Measurements from ENCODE around the gene ANKRD11. TPM values are rescaled to one million over a fixed set of nuclear protein-coding genes. Genes with fewer than 3 reads are reported as not detected.
"Not testable (repeated sequence)": the region's sequence is repeated elsewhere in the genome, so short reads cannot be mapped to it uniquely, and the experiment has no call there.

The ANKRD11 gene
- total and polyA plus RNA-seq, 2 donors, result 51.2 to 73.3 TPM

GRCh38 chr16:89244754-89245153 is 245.6 kb downstream of the ANKRD11 start:
- WGBS, result 69% methylated on average over 12 of the region's 12 CpGs
- DNase-seq (ENCODE audit: extremely low spot score), result no peak
- Histone ChIP-seq H3K4me3 (ENCODE audit: low read depth, low read length) (no peak overlapping the region), H3K27ac (ENCODE audit: low read depth) (no peak overlapping the region), H3K4me1 (ENCODE audit: insufficient read depth) (peaks cover 3% of the 10 kb centered on the region), H3K36me3 (ENCODE audit: insufficient read depth) (no peaks in the 10 kb centered on the region)

- DNase-seq (ENCODE audit: extremely low spot score); H3K27ac ChIP-seq (ENCODE audit: low read depth); H3K4me1 ChIP-seq (ENCODE audit: insufficient read depth); H3K4me3 ChIP-seq (ENCODE audit: low read depth, low read length); H3K36me3 ChIP-seq (ENCODE audit: insufficient read depth): not testable (repeated sequence)
- 76% methylated on average over 13 of the region's 13 CpGs for WGBS
Measured at GRCh38 chr16:89244264-89244663, 246.1 kb downstream of the ANKRD11 start.

GRCh38 chr16:89243664-89244063 is 246.7 kb downstream of the ANKRD11 start:
- Histone ChIP-seq H3K27ac (ENCODE audit: low read depth) (no peak overlapping the region), H3K4me1 (ENCODE audit: insufficient read depth) (peaks cover 3% of the 10 kb centered on the region), H3K36me3 (ENCODE audit: insufficient read depth) (no peaks in the 10 kb centered on the region), H3K4me3 (ENCODE audit: low read depth, low read length) (no peak overlapping the region)
- no peak for DNase-seq (ENCODE audit: extremely low spot score)
- 78% methylated on average over 5 of the region's 5 CpGs for WGBS

GRCh38 chr16:89242795-89243200 is 247.6 kb downstream of the ANKRD11 start:
- H3K4me1 ChIP-seq (ENCODE audit: insufficient read depth), result peaks cover 3% of the 10 kb centered on the region
- H3K27ac ChIP-seq (ENCODE audit: low read depth), result no peak overlapping the region
- DNase-seq (ENCODE audit: extremely low spot score), result no peak
- 54% methylated on average over 12 of the region's 12 CpGs for WGBS
- H3K4me3 ChIP-seq (ENCODE audit: low read depth, low read length), result no peak overlapping the region
- H3K36me3 ChIP-seq (ENCODE audit: insufficient read depth), result no peaks in the 10 kb centered on the region

- no peaks in the 10 kb centered on the region for H3K4me1 ChIP-seq (ENCODE audit: insufficient read depth)
- 5% methylated on average over 37 of the region's 39 CpGs for WGBS
- peak overlapping the region; percentile 89 for H3K27ac ChIP-seq (ENCODE audit: low read depth)
- no peak for DNase-seq (ENCODE audit: extremely low spot score)
- peak overlapping the region; percentile 39 for H3K4me3 ChIP-seq (ENCODE audit: low read depth, low read length)
- no peaks in the 10 kb centered on the region for H3K36me3 ChIP-seq (ENCODE audit: insufficient read depth)
Measured at GRCh38 chr16:89241187-89242007, 249.0 kb downstream of the ANKRD11 start.

GRCh38 chr16:89237733-89238132 is 252.6 kb downstream of the ANKRD11 start:
- 85% methylated on average over 3 of the region's 3 CpGs for WGBS
- H3K4me3 ChIP-seq (ENCODE audit: low read depth, low read length), result no peak overlapping the region
- no peak for DNase-seq (ENCODE audit: extremely low spot score)

GRCh38 chr16:89233678-89234490 is 256.5 kb downstream of the ANKRD11 start:
- 96% methylated on average over 16 of the region's 16 CpGs for WGBS
- Histone ChIP-seq H3K4me3 (ENCODE audit: low read depth, low read length) (no peak overlapping the region), H3K4me1 (ENCODE audit: insufficient read depth) (no peaks in the 10 kb centered on the region), H3K27ac (ENCODE audit: low read depth) (no peak overlapping the region), H3K36me3 (ENCODE audit: insufficient read depth) (peaks cover 2% of the 10 kb centered on the region)
- DNase-seq (ENCODE audit: extremely low spot score), result no peak

More at GRCh38 chr16:89237733-89238132, 252.6 kb downstream of the ANKRD11 start:
- no peaks in the 10 kb centered on the region for H3K36me3 ChIP-seq (ENCODE audit: insufficient read depth)
- H3K4me1 ChIP-seq (ENCODE audit: insufficient read depth), result no peaks in the 10 kb centered on the region
- no peak overlapping the region for H3K27ac ChIP-seq (ENCODE audit: low read depth)

GRCh38 chr16:89232107-89232506 is 258.3 kb downstream of the ANKRD11 start:
- Histone ChIP-seq H3K36me3 (ENCODE audit: insufficient read depth) (peaks cover 3% of the 10 kb centered on the region), H3K4me3 (ENCODE audit: low read depth, low read length) (no peak overlapping the region), H3K4me1 (ENCODE audit: insufficient read depth) (no peaks in the 10 kb centered on the region), H3K27ac (ENCODE audit: low read depth) (no peak overlapping the region)
- WGBS, result 78% methylated on average over 2 of the region's 2 CpGs
- DNase-seq (ENCODE audit: extremely low spot score), result no peak

GRCh38 chr16:89230255-89230654 is 260.1 kb downstream of the ANKRD11 start:
- WGBS, result 95% methylated on average over 14 of the region's 14 CpGs
- DNase-seq (ENCODE audit: extremely low spot score), result no peak
- Histone ChIP-seq H3K27ac (ENCODE audit: low read depth) (no peak overlapping the region), H3K36me3 (ENCODE audit: insufficient read depth) (peaks cover 6% of the 10 kb centered on the region), H3K4me1 (ENCODE audit: insufficient read depth) (no peaks in the 10 kb centered on the region), H3K4me3 (ENCODE audit: low read depth, low read length) (no peak overlapping the region)

GRCh38 chr16:89224665-89225064 is 265.7 kb downstream of the ANKRD11 start:
- peaks cover 4% of the 10 kb centered on the region for H3K36me3 ChIP-seq (ENCODE audit: insufficient read depth)
- H3K4me1 ChIP-seq (ENCODE audit: insufficient read depth), result no peaks in the 10 kb centered on the region
- 96% methylated on average over 10 of the region's 10 CpGs for WGBS
- no peak overlapping the region for H3K4me3 ChIP-seq (ENCODE audit: low read depth, low read length)
- no peak for DNase-seq (ENCODE audit: extremely low spot score)
- H3K27ac ChIP-seq (ENCODE audit: low read depth), result no peak overlapping the region

GRCh38 chr16:89222931-89223330 is 267.4 kb downstream of the ANKRD11 start:
- no peak overlapping the region for H3K27ac ChIP-seq (ENCODE audit: low read depth)
- H3K36me3 ChIP-seq (ENCODE audit: insufficient read depth), result peaks cover 4% of the 10 kb centered on the region
- 94% methylated on average over 21 of the region's 21 CpGs for WGBS

GRCh38 chr16:89221604-89222003 is 268.8 kb downstream of the ANKRD11 start:
- no peaks in the 10 kb centered on the region for H3K36me3 ChIP-seq (ENCODE audit: insufficient read depth)
- 90% methylated on average over 3 of the region's 3 CpGs for WGBS

More at GRCh38 chr16:89222931-89223330, 267.4 kb downstream of the ANKRD11 start:
- Histone ChIP-seq H3K4me1 (ENCODE audit: insufficient read depth) (no peaks in the 10 kb centered on the region), H3K4me3 (ENCODE audit: low read depth, low read length) (no peak overlapping the region)
- DNase-seq (ENCODE audit: extremely low spot score), result no peak

GRCh38 chr16:89219365-89219764 is 271.0 kb downstream of the ANKRD11 start:
- no peaks in the 10 kb centered on the region for H3K36me3 ChIP-seq (ENCODE audit: insufficient read depth)
- no peak for DNase-seq (ENCODE audit: extremely low spot score)
- WGBS, result 83% methylated on average over 5 of the region's 5 CpGs
- no peaks in the 10 kb centered on the region for H3K4me1 ChIP-seq (ENCODE audit: insufficient read depth)
- no peak overlapping the region for H3K4me3 ChIP-seq (ENCODE audit: low read depth, low read length)
- H3K27ac ChIP-seq (ENCODE audit: low read depth), result no peak overlapping the region

More at GRCh38 chr16:89221604-89222003, 268.8 kb downstream of the ANKRD11 start:
- Histone ChIP-seq H3K27ac (ENCODE audit: low read depth) (no peak overlapping the region), H3K4me1 (ENCODE audit: insufficient read depth) (no peaks in the 10 kb centered on the region), H3K4me3 (ENCODE audit: low read depth, low read length) (no peak overlapping the region)
- no peak for DNase-seq (ENCODE audit: extremely low spot score)
